Activated CD4-positive, CD25-positive, alpha-beta regulatory T cell treated with anti-CD3 and anti-CD28 coated beads, Interleukin-2, amount 50 U/mL, for 72 hours (primary cell): ENCODE data around the gene SEPSECS.

Experiments used
- DNase-seq: peaks from one replicate; pipeline ENCODE4 v3.0.0; 2021

The SEPSECS gene

DNA sequence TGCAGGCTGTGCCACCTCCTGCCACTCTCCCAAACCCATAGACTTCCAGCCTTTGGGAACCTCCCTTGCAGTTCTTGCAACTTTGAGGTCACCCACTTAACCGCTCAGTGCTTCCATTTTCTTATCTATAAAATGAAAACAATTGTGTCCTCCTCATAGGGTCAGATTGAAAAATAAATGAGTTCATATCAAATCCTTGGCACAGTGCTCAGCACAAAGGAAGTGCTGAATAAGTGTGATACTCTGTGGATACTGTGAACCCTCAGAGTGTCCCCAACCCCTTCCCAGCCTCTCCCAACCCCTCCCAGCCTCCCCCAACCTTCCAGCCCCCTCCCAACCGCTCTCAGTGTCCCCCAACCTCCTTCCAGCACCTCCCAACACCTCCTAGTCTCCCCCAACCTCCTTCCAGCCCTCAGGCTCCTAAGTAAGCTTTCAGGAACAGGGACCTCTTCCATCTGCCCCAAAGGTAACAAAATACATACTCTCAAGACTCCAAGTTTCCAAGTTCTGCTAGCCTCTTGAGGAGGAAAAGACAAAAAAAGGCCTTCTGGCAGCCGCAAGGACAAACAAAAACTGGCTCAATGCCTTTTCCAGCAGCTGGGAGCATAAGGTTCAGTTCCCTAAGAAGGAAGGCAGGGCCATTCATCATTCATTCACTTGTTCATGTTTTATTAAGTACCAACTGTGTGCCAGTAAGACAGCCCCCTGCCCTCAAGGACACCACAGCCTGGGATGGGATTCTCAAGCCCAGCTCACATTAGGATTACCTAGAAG lies 83.4 kb downstream of the SEPSECS start:
- no peak for DNase-seq

DNA sequence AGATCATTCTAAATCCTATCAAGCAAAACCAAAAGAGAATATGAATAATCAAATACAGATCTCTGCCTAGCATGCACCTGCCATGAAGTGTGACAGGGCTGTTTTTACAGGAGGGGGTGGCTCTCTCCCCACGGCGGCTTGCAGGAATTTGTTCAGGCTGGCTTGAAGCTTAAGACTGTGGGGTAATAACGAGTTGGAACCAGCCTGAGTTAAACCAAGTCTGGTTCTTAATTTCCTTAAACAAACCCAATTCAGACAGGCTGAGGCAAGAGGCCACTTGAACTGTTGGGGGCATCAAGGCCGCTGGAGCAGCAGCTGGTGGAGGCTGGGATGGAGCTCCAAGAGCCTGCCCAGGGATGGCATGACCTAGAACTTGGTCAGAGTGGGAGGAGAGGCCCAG lies 84.4 kb downstream of the SEPSECS start:
- DNase-seq, result no peak

DNA sequence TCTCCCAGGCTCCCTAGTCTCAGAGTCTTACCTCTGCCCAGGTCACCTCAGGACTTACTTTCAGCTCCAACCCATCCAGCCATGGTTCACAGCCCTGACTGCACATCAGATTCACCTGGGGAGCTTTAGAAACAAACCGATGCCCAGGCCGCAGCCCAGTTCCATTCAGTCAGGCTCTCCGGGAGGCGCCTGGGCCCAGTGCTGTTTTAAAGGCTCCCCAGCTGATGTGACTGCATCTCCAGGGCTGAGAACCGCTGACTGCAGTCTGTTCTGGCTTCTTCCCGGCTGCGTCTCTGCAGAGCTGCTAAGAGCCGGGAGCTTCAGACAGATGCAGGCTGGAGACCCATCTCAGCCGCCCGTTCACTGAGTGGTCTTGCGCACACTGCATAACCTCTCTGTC lies 85.1 kb downstream of the SEPSECS start:
- no peak for DNase-seq

DNA sequence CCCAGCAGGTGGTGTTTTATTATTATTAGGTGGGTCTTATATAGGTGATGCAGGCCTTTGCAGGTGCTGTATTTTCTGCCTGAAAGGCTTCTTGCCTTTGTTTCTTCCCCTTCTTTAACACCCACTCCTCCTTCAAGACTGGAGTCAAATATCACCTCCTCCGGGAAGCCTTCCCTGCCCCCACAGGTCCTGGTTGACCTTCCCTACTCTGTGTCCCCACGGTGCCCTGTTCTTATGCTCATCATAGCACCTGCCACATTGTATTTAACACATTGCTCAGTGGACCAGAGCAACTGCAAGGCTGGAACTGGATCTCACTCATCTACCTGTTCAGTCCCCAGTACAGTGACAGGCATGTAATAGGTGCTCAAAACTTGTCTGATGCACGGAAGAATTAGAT lies 89.7 kb downstream of the SEPSECS start:
- DNase-seq, result no peak
